Esophagus (tissue), 2 donors: ENCODE data around the gene ZBTB20. TPM values are rescaled to one million over a fixed set of nuclear protein-coding genes. Genes with fewer than 3 reads are reported as not detected.

Experiments used
- H3K27ac ChIP-seq, 2 donors: one replicate each; pipeline ENCODE4 v1.5.1; 2013; ENCODE audit warnings: low read depth in 2 of 2, mild to moderate bottlenecking in 2 of 2, inconsistent platforms in 1 of 2, low read length in 1 of 2, moderate library complexity in 1 of 2
- H3K27me3 ChIP-seq, 2 donors: one replicate each; pipeline ENCODE4 v1.6.1; 2013; ENCODE audit warnings: low read length in 2 of 2, control low read depth in 1 of 2, mild to moderate bottlenecking in 1 of 2; ENCODE audit not compliant: insufficient read depth in 2 of 2, control insufficient read depth in 1 of 2
- H3K36me3 ChIP-seq, 2 donors: one replicate each; pipeline ENCODE4 v1.6.1; 2013; ENCODE audit warnings: low read length in 1 of 2; ENCODE audit not compliant: control insufficient read depth in 2 of 2, insufficient read depth in 2 of 2
- H3K4me1 ChIP-seq, 2 donors: one replicate each; pipeline ENCODE4 v1.6.1; 2013; ENCODE audit warnings: low read length in 1 of 2; ENCODE audit not compliant: control insufficient read depth in 2 of 2, insufficient read depth in 2 of 2
- H3K4me3 ChIP-seq, 2 donors: one replicate each; pipeline ENCODE4 v1.5.1; 2013; ENCODE audit warnings: low read length in 2 of 2, mild to moderate bottlenecking in 2 of 2, low read depth in 1 of 2, moderate library complexity in 1 of 2
- H3K9me3 ChIP-seq, 2 donors: one replicate each; pipeline ENCODE4 v1.6.1; 2013; ENCODE audit warnings: mild to moderate bottlenecking in 2 of 2, low read depth in 1 of 2, low read length in 1 of 2, moderate library complexity in 1 of 2; ENCODE audit not compliant: control insufficient read depth in 2 of 2, insufficient read depth in 1 of 2
- WGBS, 2 donors: extraction: QIAGEN DNeasy Blood & Tissue Kit; methylation state at CpG; one replicate each; pipeline ENCODE4 v1.1.7; 2013; 5-methylcytosine and 5-hydroxymethylcytosine counted together
- polyA plus RNA-seq, 2 donors: library from polyadenylated mRNA; stranded (reverse); fragments of 200-250 nt; gene quantifications; one replicate each; pipeline ENCODE4 v1.2.3, GENCODE V29; 2013
- donor health status: healthy with polysubstance abuse.
- donor health status: Bipolar disorder and iron deficiency.

ZBTB20 gene
- polyA plus RNA-seq, 2 donors = 0.16 to 1.3 TPM

DNA sequence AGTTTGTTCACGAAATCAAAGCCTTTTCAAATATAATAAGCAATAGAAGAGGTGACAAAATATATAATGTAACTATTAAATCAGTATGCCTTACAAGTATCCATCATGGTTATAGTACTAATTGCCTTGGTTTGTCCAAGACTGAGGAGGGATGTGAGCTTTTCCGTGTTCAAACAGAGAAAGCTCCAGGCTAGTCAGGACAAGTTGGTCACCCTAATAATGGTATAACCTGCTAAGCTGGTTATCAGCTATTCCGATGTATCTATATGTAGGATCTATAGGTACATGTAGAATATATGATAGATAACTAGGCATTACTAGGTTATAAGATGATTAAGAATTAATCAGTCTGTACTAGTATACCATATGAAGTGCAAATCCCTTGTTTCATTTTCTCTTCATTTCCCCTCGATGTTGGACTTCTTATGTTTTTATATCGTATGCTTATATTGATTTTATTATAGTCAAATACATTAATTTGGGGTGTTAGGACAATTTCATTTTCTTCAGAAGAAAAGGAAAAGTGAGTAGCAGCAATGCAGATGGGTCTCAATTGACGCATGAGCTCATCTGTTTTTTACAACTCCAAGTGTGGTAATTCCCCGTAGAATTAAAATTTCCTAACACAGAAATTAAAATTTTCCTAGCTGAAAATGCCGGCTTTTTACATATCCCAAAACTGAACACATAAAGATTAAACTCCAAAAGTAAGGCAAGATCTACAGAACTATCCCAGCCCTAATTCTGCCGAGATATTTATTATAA, 434.2 kb downstream of the ZBTB20 start:
- WGBS, 2 donors = 84 to 91% methylated on average over 9 of the region's 9 CpGs
- Histone ChIP-seq H3K27me3 (no peaks in the 10 kb centered on the region), H3K4me1 (no peaks in the 10 kb centered on the region), H3K4me3 (no peak overlapping the region), H3K9me3 (no peaks in the 10 kb centered on the region), H3K27ac (no peak overlapping the region), H3K36me3 (no peaks in the 10 kb centered on the region)

DNA sequence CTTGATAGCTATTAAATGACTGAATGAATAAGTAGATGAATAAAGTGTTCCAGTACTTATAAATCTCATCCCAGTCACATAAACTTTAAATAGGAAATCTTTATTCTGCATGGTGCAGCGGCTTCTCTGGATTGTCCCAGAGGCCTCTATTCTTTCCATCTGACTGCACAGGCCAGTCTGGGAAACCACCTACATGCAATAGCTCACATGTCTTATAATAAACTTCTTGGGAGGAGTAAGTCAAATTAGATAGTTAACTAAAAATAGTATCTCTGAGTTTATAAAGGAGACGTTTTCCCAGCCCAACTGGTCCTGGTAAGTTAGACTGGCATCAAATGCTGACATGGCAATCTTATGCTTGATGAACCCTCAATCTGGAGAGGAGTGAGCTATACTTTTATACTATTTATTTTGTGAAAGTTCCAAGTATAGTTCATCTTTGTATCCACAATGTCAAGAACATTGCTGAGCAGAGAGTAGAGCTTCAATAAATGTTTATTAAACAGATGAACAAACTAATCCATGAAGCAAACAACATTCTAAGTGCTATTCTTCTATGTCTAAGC, 435.7 kb downstream of the ZBTB20 start:
- Histone ChIP-seq H3K9me3 (no peaks in the 10 kb centered on the region), H3K4me3 (no peak overlapping the region), H3K36me3 (no peaks in the 10 kb centered on the region), H3K27me3 (no peaks in the 10 kb centered on the region), H3K4me1 (no peaks in the 10 kb centered on the region), H3K27ac (no peak overlapping the region)
- 57 to 69% methylated on average over 2 of the region's 2 CpGs for WGBS, 2 donors

DNA sequence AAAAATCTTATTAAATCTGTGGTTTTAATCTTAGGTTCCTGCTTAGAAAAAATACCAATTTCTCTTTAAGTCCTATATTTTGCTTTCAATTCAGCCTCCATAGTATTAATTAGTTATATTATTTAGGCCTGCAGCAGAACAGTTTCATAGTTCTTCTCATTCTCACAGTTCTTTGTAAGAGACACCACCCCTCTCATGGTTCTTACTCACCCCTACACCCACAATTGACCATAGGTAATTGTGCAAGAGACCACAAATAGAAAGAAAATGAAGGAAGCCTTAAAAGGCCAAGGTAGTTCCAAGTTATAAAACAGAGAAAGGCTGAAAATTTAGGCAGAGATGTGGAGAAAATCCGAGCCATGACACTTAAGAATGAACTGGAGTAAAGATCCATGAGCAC, 438.0 kb downstream of the ZBTB20 start:
- H3K27ac ChIP-seq = no peak overlapping the region
- H3K4me1 ChIP-seq = no peaks in the 10 kb centered on the region
- WGBS, 2 donors = 98 to 100% methylated on average over 1 of the region's 1 CpG
- no peaks in the 10 kb centered on the region for H3K36me3 ChIP-seq
- H3K9me3 ChIP-seq = no peaks in the 10 kb centered on the region
- H3K27me3 ChIP-seq = no peaks in the 10 kb centered on the region
- no peak overlapping the region for H3K4me3 ChIP-seq

DNA sequence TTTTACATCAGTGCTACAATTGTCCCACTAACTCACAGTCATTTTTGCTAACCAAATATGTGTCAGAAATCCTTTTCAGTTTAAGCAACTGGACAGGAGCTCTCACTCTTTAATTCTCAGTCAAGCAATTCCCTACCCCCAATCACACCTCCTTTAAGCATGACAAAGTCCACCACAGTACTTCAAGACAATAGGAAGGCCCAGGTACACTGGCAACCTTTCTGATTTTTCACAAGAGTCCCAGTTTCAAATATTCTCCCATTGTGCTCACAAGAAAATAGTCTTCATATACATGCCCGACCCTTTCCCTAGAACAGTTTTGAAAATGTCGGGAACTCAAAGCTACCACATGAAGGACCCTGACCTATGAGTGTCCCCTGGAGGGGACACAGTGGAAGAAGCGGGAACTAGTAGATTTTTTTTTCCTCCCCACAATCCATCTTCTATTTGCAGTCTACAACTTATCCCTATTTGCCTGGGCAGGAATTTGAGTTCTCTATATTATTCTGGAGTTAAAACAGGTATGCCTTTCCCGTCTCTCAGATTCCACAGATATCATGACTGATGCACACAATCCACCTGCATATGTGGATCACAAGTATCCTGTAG, 439.7 kb downstream of the ZBTB20 start:
- no peaks in the 10 kb centered on the region for H3K4me1 ChIP-seq
- H3K9me3 ChIP-seq = no peaks in the 10 kb centered on the region
- no peaks in the 10 kb centered on the region for H3K27me3 ChIP-seq
- H3K36me3 ChIP-seq = no peaks in the 10 kb centered on the region
- no peak overlapping the region for H3K27ac ChIP-seq
- no peak overlapping the region for H3K4me3 ChIP-seq
- WGBS, 2 donors = 93 to 97% methylated on average over 4 of the region's 4 CpGs

DNA sequence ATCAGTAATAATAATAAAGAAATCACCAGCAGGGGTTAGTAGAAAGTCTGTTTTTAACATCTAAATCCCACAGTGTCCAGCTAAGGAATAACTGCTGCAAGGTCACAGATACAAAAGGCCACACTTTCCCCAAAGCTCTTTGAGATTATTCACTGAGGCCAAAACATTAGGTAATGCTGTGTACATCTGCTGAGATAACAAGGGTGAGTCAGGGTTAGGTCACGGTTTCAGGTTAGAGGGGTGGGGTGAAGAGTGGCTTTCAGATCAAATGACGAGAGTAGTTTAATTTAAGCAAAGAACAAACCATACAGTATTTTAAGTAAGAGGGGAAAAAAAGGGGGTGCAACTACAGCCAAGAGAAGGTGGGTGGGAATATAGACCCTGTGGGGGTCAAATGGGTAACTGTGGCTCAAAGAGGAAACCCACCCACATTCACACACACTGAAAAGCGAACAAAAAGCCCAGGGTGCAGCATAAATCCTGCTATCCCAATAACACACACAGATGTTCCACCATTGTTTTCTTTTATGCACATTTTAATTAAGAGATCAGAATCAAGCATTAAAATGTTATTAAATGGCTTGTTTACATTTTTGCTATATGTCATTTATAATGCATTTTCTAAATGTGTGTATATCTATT, 440.4 kb downstream of the ZBTB20 start:
- Histone ChIP-seq H3K4me3 (no peak overlapping the region), H3K36me3 (no peaks in the 10 kb centered on the region), H3K9me3 (no peaks in the 10 kb centered on the region), H3K4me1 (no peaks in the 10 kb centered on the region), H3K27me3 (no peaks in the 10 kb centered on the region), H3K27ac (no peak overlapping the region)
- 71 to 78% methylated on average over 3 of the region's 3 CpGs for WGBS, 2 donors

DNA sequence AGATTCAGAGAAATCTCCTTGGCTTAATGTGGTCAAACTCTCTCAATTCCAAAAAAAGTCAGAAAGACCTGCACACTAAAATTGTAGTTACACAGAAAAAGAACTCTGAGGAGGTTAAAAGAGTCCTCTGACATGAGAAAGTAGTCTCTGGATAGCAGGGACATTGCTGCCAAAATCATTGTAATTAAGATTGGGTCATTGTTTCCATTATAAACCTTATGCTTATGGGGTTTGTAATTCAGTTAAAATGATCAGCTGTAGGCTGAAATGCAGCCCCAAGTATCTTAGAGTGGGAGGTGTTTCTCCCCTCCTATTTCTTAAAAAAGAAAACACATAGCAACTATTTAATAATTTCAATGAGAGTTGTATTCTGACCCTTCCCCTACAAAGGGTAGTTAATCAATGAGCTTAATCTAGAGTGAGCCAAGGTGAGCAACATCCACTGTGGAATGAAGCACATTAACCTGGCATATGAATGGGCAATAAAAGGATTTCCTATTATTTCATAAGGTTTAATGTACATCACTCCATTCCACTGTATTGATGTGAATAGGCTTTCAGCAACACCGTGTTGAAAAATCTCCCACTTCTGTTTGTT, 446.4 kb downstream of the ZBTB20 start:
- Histone ChIP-seq H3K36me3 (no peaks in the 10 kb centered on the region), H3K27me3 (no peaks in the 10 kb centered on the region), H3K9me3 (no peaks in the 10 kb centered on the region), H3K4me1 (no peaks in the 10 kb centered on the region), H3K27ac (no peak overlapping the region), H3K4me3 (no peak overlapping the region)
- WGBS, 2 donors = 79 to 85% methylated on average over 1 of the region's 1 CpG

DNA sequence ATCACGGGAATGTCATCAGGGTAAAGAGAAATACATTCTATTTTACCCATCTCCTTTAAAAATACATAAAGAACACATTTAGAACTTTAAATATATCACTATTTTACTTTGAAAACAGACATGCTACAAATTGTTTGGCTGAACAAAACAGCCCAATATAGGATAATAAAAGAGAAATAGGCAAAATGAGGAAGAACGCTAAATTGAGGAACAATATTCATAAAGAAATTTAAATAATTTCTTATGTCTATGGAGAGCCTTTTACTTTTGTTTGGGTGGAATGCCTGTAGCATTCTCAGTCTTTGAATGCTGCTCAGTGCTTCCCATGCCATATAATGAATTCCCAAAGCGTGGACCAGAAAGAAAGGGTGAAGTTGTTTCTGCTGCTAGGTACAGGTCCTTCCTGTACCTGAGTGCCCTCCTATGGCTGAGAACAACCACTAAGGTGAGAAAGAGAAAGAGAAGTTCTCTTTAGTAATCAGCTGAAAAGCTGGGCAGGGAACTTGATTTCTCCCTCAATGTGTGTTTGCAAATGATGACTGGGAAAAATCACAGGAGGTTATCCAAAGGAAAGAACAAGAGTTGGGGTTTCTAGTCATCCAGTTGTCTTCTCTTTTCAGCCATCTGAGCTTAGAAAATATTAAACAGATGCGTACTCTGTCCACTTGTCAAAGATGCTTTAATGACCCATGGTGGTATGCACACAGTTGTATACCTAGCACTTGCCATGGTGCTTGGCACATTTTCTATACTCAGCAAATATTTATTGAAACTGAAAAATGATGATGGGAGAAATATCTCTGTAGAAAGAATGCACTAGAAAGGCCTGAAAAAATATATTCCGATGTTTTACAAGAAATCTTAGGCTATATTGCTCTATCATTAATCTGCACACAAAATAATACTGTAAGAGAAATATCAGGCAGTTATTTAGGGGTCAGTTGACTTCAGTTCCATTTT, 448.7 kb downstream of the ZBTB20 start:
- Histone ChIP-seq H3K36me3 (no peaks in the 10 kb centered on the region), H3K9me3 (no peaks in the 10 kb centered on the region), H3K4me3 (no peak overlapping the region), H3K27ac (no peak overlapping the region), H3K4me1 (no peaks in the 10 kb centered on the region), H3K27me3 (no peaks in the 10 kb centered on the region)
- WGBS, 2 donors = 86 to 88% methylated on average over 5 of the region's 5 CpGs

DNA sequence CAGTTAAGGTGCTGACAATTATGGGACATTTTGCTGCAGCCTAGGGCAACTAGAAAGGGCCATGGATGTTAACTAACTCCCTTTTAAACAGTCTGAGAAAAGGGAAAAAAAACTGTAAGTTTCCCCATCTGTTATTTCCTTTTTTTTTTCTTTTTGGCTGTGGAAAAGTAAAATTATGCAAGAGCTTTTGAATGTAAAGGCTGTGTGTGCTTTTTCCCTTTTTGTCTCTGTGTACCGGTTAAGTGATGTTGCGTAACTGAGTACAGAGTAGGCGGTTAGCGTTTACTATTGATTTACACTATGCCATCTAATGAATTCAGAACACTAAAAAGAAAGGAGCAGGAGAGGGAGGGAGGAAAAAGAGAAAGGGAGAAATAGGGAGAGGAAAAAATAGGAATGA, 449.7 kb downstream of the ZBTB20 start:
- no peak overlapping the region for H3K4me3 ChIP-seq
- WGBS, 2 donors = 78 to 82% methylated on average over 4 of the region's 4 CpGs
- no peaks in the 10 kb centered on the region for H3K36me3 ChIP-seq
- no peaks in the 10 kb centered on the region for H3K27me3 ChIP-seq
- H3K4me1 ChIP-seq = no peaks in the 10 kb centered on the region
- no peaks in the 10 kb centered on the region for H3K9me3 ChIP-seq
- no peak overlapping the region for H3K27ac ChIP-seq

DNA sequence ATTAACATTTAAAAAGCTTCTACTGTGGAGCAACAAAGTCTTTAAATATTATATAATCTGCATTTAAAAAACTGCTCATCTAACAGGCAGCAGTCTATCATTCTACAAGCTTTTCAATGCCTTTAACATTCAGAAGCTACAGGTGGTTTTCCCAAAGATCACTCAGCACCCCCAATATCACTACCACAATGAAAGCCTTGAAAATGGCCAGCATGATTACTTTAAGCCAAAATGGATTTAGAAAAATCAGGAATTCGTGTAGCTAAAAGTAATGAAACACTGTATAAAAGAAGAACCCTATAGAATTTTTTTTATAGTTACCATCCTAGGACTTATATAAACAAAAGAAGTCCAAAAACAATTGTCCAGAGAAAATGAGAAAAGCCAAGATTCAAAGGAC, 452.8 kb downstream of the ZBTB20 start:
- Histone ChIP-seq H3K27me3 (no peaks in the 10 kb centered on the region), H3K27ac (no peak overlapping the region), H3K9me3 (no peaks in the 10 kb centered on the region), H3K4me1 (no peaks in the 10 kb centered on the region), H3K4me3 (no peak overlapping the region), H3K36me3 (no peaks in the 10 kb centered on the region)
- 88 to 94% methylated on average over 1 of the region's 1 CpG for WGBS, 2 donors
